HL-60/S4 (cell line): ENCODE measurements around the gene ANKUB1.

ENCODE experiments used
- in situ Hi-C: fragments of 300-500 bp; cut with MboI; formaldehyde crosslinking; loops from 2 replicates; pipeline ENCODE4 v1.14.3; 2022; ENCODE audit warnings: low sequenced_read_pairs

ANKUB1 gene

GRCh38 chr3:149713730-149714654, 78.4 kb downstream of the ANKUB1 start:
- in situ Hi-C loops, result no loop called here
